ENCODE measurements around the gene PTBP1.
"Not testable (repeated sequence)": the region's sequence is repeated elsewhere in the genome, so short reads cannot be mapped to it uniquely, and the experiment has no call there.

The PTBP1 gene

GRCh38 chr19:812049-812746 is 14.9 kb downstream of the PTBP1 start:
- DNase-seq: no peak

GRCh38 chr19:812747-813218 is 15.5 kb downstream of the PTBP1 start:
- DNase-seq: no peak

- no peak for DNase-seq
Observed at GRCh38 chr19:813219-814151, 16.2 kb downstream of the PTBP1 start.

GRCh38 chr19:814152-815078 is 17.2 kb downstream of the PTBP1 start:
- DNase-seq: no peak

GRCh38 chr19:815079-815774 is 18.0 kb downstream of the PTBP1 start:
- DNase-seq: no peak

- no peak for DNase-seq
Observed at GRCh38 chr19:815775-816499, 18.7 kb downstream of the PTBP1 start.

GRCh38 chr19:816500-816857 is 19.2 kb downstream of the PTBP1 start:
- no peak for DNase-seq

GRCh38 chr19:820212-820611 is 23.0 kb downstream of the PTBP1 start:
- not testable (repeated sequence) for DNase-seq

GRCh38 chr19:821231-821824 is 24.1 kb downstream of the PTBP1 start:
- no peak for DNase-seq

GRCh38 chr19:821825-822503 is 24.7 kb downstream of the PTBP1 start, which contains the start of gene PLPPR3:
PLPPR3 (minus strand) TSS chr19:821955; CDS start chr19:821559, 396 bp downstream.
- DNase-seq: no peak

GRCh38 chr19:823565-824121 is 26.4 kb downstream of the PTBP1 start:
- DNase-seq: no peak

- DNase-seq: no peak
Observed at GRCh38 chr19:824885-825284, 27.6 kb downstream of the PTBP1 start.

GRCh38 chr19:825897-826644 is 28.8 kb downstream of the PTBP1 start:
- no peak for DNase-seq

GRCh38 chr19:827314-827709 is 30.1 kb downstream of the PTBP1 start:
- DNase-seq: no peak

GRCh38 chr19:827710-828321 is 30.6 kb downstream of the PTBP1 start, which contains the start of gene AZU1:
AZU1 (plus strand) TSS chr19:827837; CDS start chr19:827847, 10 bp downstream.
- DNase-seq: no peak

GRCh38 chr19:829129-829758 is 32.0 kb downstream of the PTBP1 start:
- DNase-seq: no peak

- no peak for DNase-seq
Observed at GRCh38 chr19:831407-832369, 34.4 kb downstream of the PTBP1 start.

All from SIG-M5 (cell line).